Measurements from ENCODE around the gene PIK3C3.

PIK3C3 gene

GRCh38 chr18:42113529-42114191, 158.6 kb downstream of the PIK3C3 start:
- no peak for TF ChIP-seq EZH2 (IDR thresholded peaks at IDR 0.05; ENCODE audit: borderline replicate concordance, low read length)
- TF ChIP-seq CTCF (IDR thresholded peaks at IDR 0.05; ENCODE audit: low read length): no peak
- H4K20me1 ChIP-seq (ENCODE audit: insufficient read depth, low read length): no peaks in the 10 kb centered on the region
- no peaks in the 10 kb centered on the region for H3K4me1 ChIP-seq (ENCODE audit: insufficient read depth, low read length, severe bottlenecking)
- no peak overlapping the region for H2AFZ ChIP-seq (ENCODE audit: low read length)
- H3K9me3 ChIP-seq (ENCODE audit: low read length): no peaks in the 10 kb centered on the region
- no peaks in the 10 kb centered on the region for H3K36me3 ChIP-seq (ENCODE audit: insufficient read depth, low read length)
- H3K79me2 ChIP-seq (ENCODE audit: insufficient read depth, low read length): no peaks in the 10 kb centered on the region
- H3K9ac ChIP-seq (ENCODE audit: low read length): no peak overlapping the region
- no peaks in the 10 kb centered on the region for H3K27me3 ChIP-seq (ENCODE audit: insufficient read depth, low read length)
- H3K9me2 ChIP-seq (ENCODE audit: low read depth, low read length): no peaks in the 10 kb centered on the region
- no peak overlapping the region for H3K4me3 ChIP-seq (ENCODE audit: low read depth, low read length, poor library complexity, severe bottlenecking)
- H3F3A ChIP-seq (ENCODE audit: insufficient read depth, low read length): no peaks in the 10 kb centered on the region
- no peak overlapping the region for H3K4me2 ChIP-seq (ENCODE audit: low read length)
- no peak overlapping the region for H3K27ac ChIP-seq (ENCODE audit: low read depth, low read length, poor library complexity, severe bottlenecking)

- no peak for TF ChIP-seq EZH2 (IDR thresholded peaks at IDR 0.05; ENCODE audit: borderline replicate concordance, low read length)
- TF ChIP-seq CTCF (IDR thresholded peaks at IDR 0.05; ENCODE audit: low read length): peak; percentile 83
- Histone ChIP-seq H2AFZ (ENCODE audit: low read length) (0 out of 2 replicates have a peak overlapping the region, but pooled peaks have one; percentile 78), H3K36me3 (ENCODE audit: insufficient read depth, low read length) (no peaks in the 10 kb centered on the region), H3K4me3 (ENCODE audit: low read depth, low read length, poor library complexity, severe bottlenecking) (no peak overlapping the region), H3K27me3 (ENCODE audit: insufficient read depth, low read length) (no peaks in the 10 kb centered on the region), H3F3A (ENCODE audit: insufficient read depth, low read length) (no peaks in the 10 kb centered on the region), H3K9ac (ENCODE audit: low read length) (no peak overlapping the region), H3K4me1 (ENCODE audit: insufficient read depth, low read length, severe bottlenecking) (no peaks in the 10 kb centered on the region), H3K9me2 (ENCODE audit: low read depth, low read length) (no peaks in the 10 kb centered on the region), H4K20me1 (ENCODE audit: insufficient read depth, low read length) (no peaks in the 10 kb centered on the region), H3K79me2 (ENCODE audit: insufficient read depth, low read length) (no peaks in the 10 kb centered on the region), H3K27ac (ENCODE audit: low read depth, low read length, poor library complexity, severe bottlenecking) (no peak overlapping the region), H3K4me2 (ENCODE audit: low read length) (no peak overlapping the region), H3K9me3 (ENCODE audit: low read length) (no peaks in the 10 kb centered on the region)
Measured at GRCh38 chr18:42114310-42114943, 159.4 kb downstream of the PIK3C3 start.

GRCh38 chr18:42126586-42126985, 171.6 kb downstream of the PIK3C3 start:
- no peak overlapping the region for H3K4me2 ChIP-seq (ENCODE audit: low read length)
- H3K4me3 ChIP-seq (ENCODE audit: low read depth, low read length, poor library complexity, severe bottlenecking): no peak overlapping the region
- TF ChIP-seq EZH2 (IDR thresholded peaks at IDR 0.05; ENCODE audit: borderline replicate concordance, low read length) (no peak), CTCF (IDR thresholded peaks at IDR 0.05; ENCODE audit: low read length) (no peak)
- no peaks in the 10 kb centered on the region for H4K20me1 ChIP-seq (ENCODE audit: insufficient read depth, low read length)
- H3K9ac ChIP-seq (ENCODE audit: low read length): no peak overlapping the region
- H2AFZ ChIP-seq (ENCODE audit: low read length): no peak overlapping the region
- H3K4me1 ChIP-seq (ENCODE audit: insufficient read depth, low read length, severe bottlenecking): no peaks in the 10 kb centered on the region
- no peaks in the 10 kb centered on the region for H3K79me2 ChIP-seq (ENCODE audit: insufficient read depth, low read length)
- H3K9me2 ChIP-seq (ENCODE audit: low read depth, low read length): no peaks in the 10 kb centered on the region
- no peaks in the 10 kb centered on the region for H3K27me3 ChIP-seq (ENCODE audit: insufficient read depth, low read length)
- H3K36me3 ChIP-seq (ENCODE audit: insufficient read depth, low read length): no peaks in the 10 kb centered on the region
- H3K9me3 ChIP-seq (ENCODE audit: low read length): no peaks in the 10 kb centered on the region
- no peak overlapping the region for H3K27ac ChIP-seq (ENCODE audit: low read depth, low read length, poor library complexity, severe bottlenecking)
- no peaks in the 10 kb centered on the region for H3F3A ChIP-seq (ENCODE audit: insufficient read depth, low read length)
